ENCODE data around the gene C1QL3.

Gene C1QL3
- total RNA-seq: 0 reads per million in 2 experiments

GRCh38 chr10:16521311-16522016, at the start of gene C1QL3:
C1QL3 (minus strand) TSS chr10:16521879; CDS start chr10:16521065, 814 bp downstream.
- no peak for DNase-seq (ENCODE audit: low read depth)

GRCh38 chr10:16570731-16571130, 49.1 kb upstream of the C1QL3 start:
- no peak for DNase-seq (ENCODE audit: low read depth)

GRCh38 chr10:16566202-16566805, 44.6 kb upstream of the C1QL3 start:
- DNase-seq (ENCODE audit: low read depth): no peak

GRCh38 chr10:16565604-16566003, 43.9 kb upstream of the C1QL3 start:
- DNase-seq (ENCODE audit: low read depth): no peak

GRCh38 chr10:16562891-16563290, 41.2 kb upstream of the C1QL3 start:
- DNase-seq (ENCODE audit: low read depth): no peak

- DNase-seq (ENCODE audit: low read depth): no peak
Measured at GRCh38 chr10:16559236-16559773, 37.6 kb upstream of the C1QL3 start.

- no peak for DNase-seq (ENCODE audit: low read depth)
Measured at GRCh38 chr10:16547973-16548372, 26.3 kb upstream of the C1QL3 start.

- DNase-seq (ENCODE audit: low read depth): no peak
Measured at GRCh38 chr10:16545116-16545736, 23.5 kb upstream of the C1QL3 start.

GRCh38 chr10:16544591-16544990, 22.9 kb upstream of the C1QL3 start:
- DNase-seq (ENCODE audit: low read depth): no peak

- DNase-seq (ENCODE audit: low read depth): no peak
Measured at GRCh38 chr10:16544099-16544498, 22.4 kb upstream of the C1QL3 start.

- DNase-seq (ENCODE audit: low read depth): no peak
Measured at GRCh38 chr10:16536155-16536554, 14.5 kb upstream of the C1QL3 start.

- DNase-seq (ENCODE audit: low read depth): no peak
Measured at GRCh38 chr10:16529853-16530252, 8.2 kb upstream of the C1QL3 start.

- DNase-seq (ENCODE audit: low read depth): no peak
Measured at GRCh38 chr10:16527452-16527851, 5.8 kb upstream of the C1QL3 start.

GRCh38 chr10:16520900-16521299, 779 bp downstream of the C1QL3 start:
- no peak for DNase-seq (ENCODE audit: low read depth)

GRCh38 chr10:16519908-16520861, 1.5 kb downstream of the C1QL3 start:
- no peak for DNase-seq (ENCODE audit: low read depth)

- no peak for DNase-seq (ENCODE audit: low read depth)
Measured at GRCh38 chr10:16519250-16519907, 2.3 kb downstream of the C1QL3 start.

- no peak for DNase-seq (ENCODE audit: low read depth)
Measured at GRCh38 chr10:16518822-16519221, 2.9 kb downstream of the C1QL3 start.

- DNase-seq (ENCODE audit: low read depth): no peak
Measured at GRCh38 chr10:16510843-16511242, 10.8 kb downstream of the C1QL3 start.

GRCh38 chr10:16509996-16510395, 11.7 kb downstream of the C1QL3 start:
- DNase-seq (ENCODE audit: low read depth): no peak

GRCh38 chr10:16505161-16505560, 16.5 kb downstream of the C1QL3 start:
- no peak for DNase-seq (ENCODE audit: low read depth)

GRCh38 chr10:16497911-16498310, 23.8 kb downstream of the C1QL3 start:
- DNase-seq (ENCODE audit: low read depth): no peak

All from T follicular helper cell (primary cell).